ENCODE measurements around the gene KIF3C.
"Not testable (repeated sequence)": the region's sequence is repeated elsewhere in the genome, so short reads cannot be mapped to it uniquely, and the experiment has no call there.

KIF3C gene

GRCh38 chr2:25998816-25999383 is 16.6 kb upstream of the KIF3C start:
- DNase-seq: not testable (repeated sequence)

- no peak for DNase-seq
Measured at GRCh38 chr2:25996844-25997243, 14.5 kb upstream of the KIF3C start.

- DNase-seq: no peak
Measured at GRCh38 chr2:25994509-25994908, 12.2 kb upstream of the KIF3C start.

GRCh38 chr2:25993049-25993448 is 10.8 kb upstream of the KIF3C start:
- DNase-seq: no peak

- no peak for DNase-seq
Measured at GRCh38 chr2:25992556-25992955, 10.3 kb upstream of the KIF3C start.

GRCh38 chr2:25991965-25992364 is 9.7 kb upstream of the KIF3C start:
- no peak for DNase-seq

- no peak for DNase-seq
Measured at GRCh38 chr2:25989154-25989553, 6.9 kb upstream of the KIF3C start.

- DNase-seq: no peak
Measured at GRCh38 chr2:25988134-25988533, 5.8 kb upstream of the KIF3C start.

- DNase-seq: no peak
Measured at GRCh38 chr2:25983735-25984134, 1.4 kb upstream of the KIF3C start.

GRCh38 chr2:25982968-25983280 is 627 bp upstream of the KIF3C start:
- DNase-seq: no peak

- DNase-seq: no peak
Measured at GRCh38 chr2:25981596-25982272, 563 bp downstream of the KIF3C start.

GRCh38 chr2:25980951-25981350 is 1.3 kb downstream of the KIF3C start:
- no peak for DNase-seq

GRCh38 chr2:25980076-25980887 is 2.0 kb downstream of the KIF3C start:
- no peak for DNase-seq

- DNase-seq: no peak
Measured at GRCh38 chr2:25979001-25979400, 3.3 kb downstream of the KIF3C start.

GRCh38 chr2:25977768-25978167 is 4.5 kb downstream of the KIF3C start:
- no peak for DNase-seq

GRCh38 chr2:25976983-25977741 is 5.1 kb downstream of the KIF3C start:
- no peak for DNase-seq

GRCh38 chr2:25972049-25972823 is 10.1 kb downstream of the KIF3C start:
- no peak for DNase-seq

- no peak for DNase-seq
Measured at GRCh38 chr2:25971596-25971995, 10.7 kb downstream of the KIF3C start.

GRCh38 chr2:25966531-25967270 is 15.6 kb downstream of the KIF3C start:
- no peak for DNase-seq

GRCh38 chr2:25964891-25965290 is 17.4 kb downstream of the KIF3C start:
- no peak for DNase-seq

- DNase-seq: no peak
Measured at GRCh38 chr2:25960920-25961319, 21.4 kb downstream of the KIF3C start.

- DNase-seq: no peak
Measured at GRCh38 chr2:25960396-25960795, 21.9 kb downstream of the KIF3C start.

All from CD4-positive, alpha-beta T cell treated with Interleukin-10 for 1 hour (primary cell).